Measurements from ENCODE around the gene LHFPL6.

The LHFPL6 gene

DNA sequence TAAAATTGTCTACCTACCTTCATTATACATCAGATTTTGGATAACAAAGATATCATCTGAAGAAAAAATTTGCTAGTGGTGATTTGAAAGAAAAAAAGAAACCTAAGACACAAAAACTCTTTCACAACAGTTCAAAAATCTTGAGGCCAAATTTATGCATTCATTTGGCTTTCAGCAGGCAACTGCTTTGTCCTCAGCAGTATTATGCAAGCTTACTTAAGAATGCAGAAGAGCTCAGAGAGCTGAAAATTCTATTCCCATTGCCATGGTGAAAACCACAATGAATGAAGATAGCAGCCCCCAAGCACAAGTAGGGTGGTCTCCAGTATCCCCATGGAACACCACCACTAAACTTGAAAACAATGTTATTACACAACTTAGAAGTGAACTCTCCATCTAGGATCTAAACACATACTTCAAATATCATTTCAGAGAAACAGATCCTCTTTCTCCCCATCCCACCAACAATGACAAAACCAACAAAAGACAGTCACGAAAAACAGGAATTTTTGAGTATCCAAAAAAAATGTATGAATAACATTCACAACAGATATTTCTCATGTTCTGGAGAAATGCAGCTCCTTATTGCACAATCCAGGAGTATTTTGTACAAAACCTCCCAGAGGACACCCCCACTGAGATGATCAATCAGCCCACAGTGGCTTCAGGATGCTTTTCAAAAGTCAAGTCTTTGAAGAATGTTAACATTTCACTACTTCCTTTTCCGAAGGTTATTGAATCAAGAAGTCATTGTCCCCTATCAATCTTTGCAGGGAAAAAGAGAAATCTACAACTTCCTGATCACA lies 192.7 kb downstream of the LHFPL6 start:
- H3K9me3 ChIP-seq (ENCODE audit: severe bottlenecking), result no peaks in the 10 kb centered on the region
- no peak overlapping the region for H3K4me3 ChIP-seq (ENCODE audit: severe bottlenecking)
- DNase-seq (ENCODE audit: low spot score) (no peak), ATAC-seq (ENCODE audit: low read depth) (no peak)
- no peaks in the 10 kb centered on the region for H3K36me3 ChIP-seq (ENCODE audit: low read depth)
- no peak for TF ChIP-seq CTCF (IDR thresholded peaks at IDR 0.05; ENCODE audit: poor library complexity, severe bottlenecking)
- no peak overlapping the region for H3K27ac ChIP-seq (ENCODE audit: poor library complexity, severe bottlenecking)
- H3K4me1 ChIP-seq (ENCODE audit: insufficient read depth, poor library complexity, severe bottlenecking), result no peaks in the 10 kb centered on the region
- H3K27me3 ChIP-seq (ENCODE audit: insufficient read depth, poor library complexity, severe bottlenecking), result no peaks in the 10 kb centered on the region

GRCh38 chr13:39408512-39408911 lies 194.5 kb downstream of the LHFPL6 start:
- no peak overlapping the region for H3K4me3 ChIP-seq (ENCODE audit: severe bottlenecking)
- H3K27ac ChIP-seq (ENCODE audit: poor library complexity, severe bottlenecking), result no peak overlapping the region
- ATAC-seq (ENCODE audit: low read depth), result no peak
- H3K4me1 ChIP-seq (ENCODE audit: insufficient read depth, poor library complexity, severe bottlenecking), result no peaks in the 10 kb centered on the region
- H3K9me3 ChIP-seq (ENCODE audit: severe bottlenecking), result no peaks in the 10 kb centered on the region
- H3K36me3 ChIP-seq (ENCODE audit: low read depth), result no peaks in the 10 kb centered on the region
- no peaks in the 10 kb centered on the region for H3K27me3 ChIP-seq (ENCODE audit: insufficient read depth, poor library complexity, severe bottlenecking)
- DNase-seq (ENCODE audit: low spot score), result no peak
- no peak for TF ChIP-seq CTCF (IDR thresholded peaks at IDR 0.05; ENCODE audit: poor library complexity, severe bottlenecking)

GRCh38 chr13:39407786-39408185 lies 195.2 kb downstream of the LHFPL6 start:
- H3K36me3 ChIP-seq (ENCODE audit: low read depth), result no peaks in the 10 kb centered on the region
- H3K4me1 ChIP-seq (ENCODE audit: insufficient read depth, poor library complexity, severe bottlenecking), result no peaks in the 10 kb centered on the region
- H3K9me3 ChIP-seq (ENCODE audit: severe bottlenecking), result no peaks in the 10 kb centered on the region
- no peaks in the 10 kb centered on the region for H3K27me3 ChIP-seq (ENCODE audit: insufficient read depth, poor library complexity, severe bottlenecking)
- no peak overlapping the region for H3K4me3 ChIP-seq (ENCODE audit: severe bottlenecking)
- no peak for ATAC-seq (ENCODE audit: low read depth)
- no peak overlapping the region for H3K27ac ChIP-seq (ENCODE audit: poor library complexity, severe bottlenecking)
- no peak for DNase-seq (ENCODE audit: low spot score)
- no peak for TF ChIP-seq CTCF (IDR thresholded peaks at IDR 0.05; ENCODE audit: poor library complexity, severe bottlenecking)

DNA sequence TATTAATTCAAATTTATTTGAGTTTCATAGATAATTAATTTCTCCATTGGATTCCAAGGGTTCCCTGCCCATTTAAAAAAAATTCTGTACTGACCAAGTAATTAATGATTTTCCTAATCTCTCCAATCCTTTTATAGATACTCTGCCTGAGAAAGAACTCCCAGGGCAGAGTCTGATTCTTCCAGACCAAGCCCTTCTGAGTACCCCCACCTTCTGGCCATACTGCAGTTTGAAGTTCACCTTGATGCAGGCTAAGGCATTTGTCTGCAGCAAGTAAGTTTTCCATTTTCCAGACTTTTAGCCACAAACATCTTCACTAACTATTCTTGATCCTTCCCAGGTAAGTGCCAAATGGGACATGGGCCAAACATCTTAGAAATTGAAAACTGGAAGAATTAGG lies 195.9 kb downstream of the LHFPL6 start:
- H3K27ac ChIP-seq (ENCODE audit: poor library complexity, severe bottlenecking), result no peak overlapping the region
- no peak for DNase-seq (ENCODE audit: low spot score)
- no peaks in the 10 kb centered on the region for H3K4me1 ChIP-seq (ENCODE audit: insufficient read depth, poor library complexity, severe bottlenecking)
- no peaks in the 10 kb centered on the region for H3K9me3 ChIP-seq (ENCODE audit: severe bottlenecking)
- H3K4me3 ChIP-seq (ENCODE audit: severe bottlenecking), result no peak overlapping the region
- no peak for ATAC-seq (ENCODE audit: low read depth)
- TF ChIP-seq CTCF (IDR thresholded peaks at IDR 0.05; ENCODE audit: poor library complexity, severe bottlenecking), result no peak
- no peaks in the 10 kb centered on the region for H3K36me3 ChIP-seq (ENCODE audit: low read depth)
- H3K27me3 ChIP-seq (ENCODE audit: insufficient read depth, poor library complexity, severe bottlenecking), result no peaks in the 10 kb centered on the region

DNA sequence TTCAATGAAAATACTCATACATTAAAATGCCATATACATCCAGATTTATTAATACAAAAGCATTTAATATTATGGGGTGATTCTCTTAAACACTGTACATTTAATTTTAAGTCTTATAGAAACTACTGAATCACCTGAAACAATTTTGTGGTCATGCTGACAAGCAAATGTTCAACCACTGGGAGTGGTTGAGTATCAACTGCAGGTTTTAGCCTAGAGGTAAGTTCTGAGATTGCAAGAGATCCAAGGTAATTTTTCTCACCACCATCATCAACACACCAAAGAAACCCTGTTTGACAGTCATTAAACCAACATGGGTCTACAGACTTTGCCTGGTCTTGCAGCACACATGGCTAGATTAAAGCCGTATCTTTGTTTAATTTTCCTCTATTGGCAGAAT lies 196.3 kb downstream of the LHFPL6 start:
- Histone ChIP-seq H3K9me3 (ENCODE audit: severe bottlenecking) (no peaks in the 10 kb centered on the region), H3K27me3 (ENCODE audit: insufficient read depth, poor library complexity, severe bottlenecking) (no peaks in the 10 kb centered on the region), H3K4me1 (ENCODE audit: insufficient read depth, poor library complexity, severe bottlenecking) (no peaks in the 10 kb centered on the region), H3K36me3 (ENCODE audit: low read depth) (no peaks in the 10 kb centered on the region), H3K27ac (ENCODE audit: poor library complexity, severe bottlenecking) (no peak overlapping the region), H3K4me3 (ENCODE audit: severe bottlenecking) (no peak overlapping the region)
- no peak for DNase-seq (ENCODE audit: low spot score)
- TF ChIP-seq CTCF (IDR thresholded peaks at IDR 0.05; ENCODE audit: poor library complexity, severe bottlenecking), result no peak
- no peak for ATAC-seq (ENCODE audit: low read depth)
